ENCODE data around the gene SRSF9.
"Not testable (repeated sequence)": the region's sequence is repeated elsewhere in the genome, so short reads cannot be mapped to it uniquely, and the experiment has no call there.

The SRSF9 gene

GRCh38 chr12:120488057-120488640 lies 18.6 kb upstream of the SRSF9 start:
- H3K4me2 ChIP-seq = no peak overlapping the region
- no peak overlapping the region for H3K4me3 ChIP-seq
- H3K9ac ChIP-seq = peak overlapping the region in 2 of 11 experiments; percentile 33 to 35; a peak in 2 of 22 replicates
- TF ChIP-seq Cebpa-rat (IDR thresholded peaks at IDR 0.05) = no peak
- H4K20me1 ChIP-seq = no peaks in the 10 kb centered on the region
- H3K27me3 ChIP-seq = no peaks in the 10 kb centered on the region
- H3K9me3 ChIP-seq (replicated peaks in 1 of 11) = no peaks in the 10 kb centered on the region
- peaks cover 0 to 28% (median 18%) of the 10 kb centered on the region in 11 experiments; a peak in 13 of 22 replicates for H3K36me3 ChIP-seq
- H3K4me1 ChIP-seq = peaks cover 15 to 40% (median 24%) of the 10 kb centered on the region in 10 experiments
- peak overlapping the region in 3 of 11 experiments; percentile 38 to 47 (median 42); a peak in 5 of 22 replicates for H3K27ac ChIP-seq

- not testable (repeated sequence) for H3K27me3 ChIP-seq; H3K4me3 ChIP-seq; H3K9me3 ChIP-seq (replicated peaks in 1 of 11); H3K4me2 ChIP-seq; H4K20me1 ChIP-seq; H3K9ac ChIP-seq
- Histone ChIP-seq H3K4me1 (peaks cover 15 to 40% (median 26%) of the 10 kb centered on the region in 10 experiments), H3K36me3 (peaks cover 0 to 34% (median 22%) of the 10 kb centered on the region in 11 experiments; a peak in 13 of 22 replicates), H3K27ac (peak overlapping the region in 2 of 11 experiments; percentile 42 to 47; a peak in 3 of 22 replicates)
These were observed 18.0 kb upstream of the SRSF9 start for GRCh38 chr12:120487552-120487951.

GRCh38 chr12:120485961-120486881 lies 16.7 kb upstream of the SRSF9 start:
- Histone ChIP-seq H3K27me3 (no peaks in the 10 kb centered on the region), H4K20me1 (no peaks in the 10 kb centered on the region), H3K4me2 (peak overlapping the region in 8 of 11 experiments; percentile 23 to 65 (median 59); a peak in 15 of 22 replicates), H3K4me3 (no peak overlapping the region), H3K36me3 (peaks cover 5 to 34% (median 26%) of the 10 kb centered on the region in 11 experiments; a peak in 18 of 22 replicates), H3K27ac (peak overlapping the region in 7 of 11 experiments; percentile 40 to 74 (median 59); a peak in 14 of 22 replicates), H3K4me1 (peaks cover 15 to 40% (median 26%) of the 10 kb centered on the region in 10 experiments), H3K9me3 (replicated peaks in 1 of 11) (no peaks in the 10 kb centered on the region), H3K9ac (peak overlapping the region in 8 of 11 experiments; percentile 21 to 62 (median 30); a peak in 8 of 22 replicates)
- TF ChIP-seq Cebpa-rat (IDR thresholded peaks at IDR 0.05) = peak in 6 of 11 experiments; percentile 12 to 85 (median 69); a peak in 8 of 22 replicates

GRCh38 chr12:120483621-120484020 lies 14.1 kb upstream of the SRSF9 start:
- peak overlapping the region in 7 of 11 experiments; percentile 1 to 43 (median 23); a peak in 10 of 22 replicates for H3K4me2 ChIP-seq
- peaks cover 14 to 33% (median 21%) of the 10 kb centered on the region in 10 experiments for H3K4me1 ChIP-seq
- TF ChIP-seq Cebpa-rat (IDR thresholded peaks at IDR 0.05) = no peak
- no peak overlapping the region for H3K4me3 ChIP-seq
- H3K9me3 ChIP-seq (replicated peaks in 1 of 11) = no peaks in the 10 kb centered on the region
- H3K27me3 ChIP-seq = no peaks in the 10 kb centered on the region
- peaks cover 0 to 22% (median 16%) of the 10 kb centered on the region in 11 experiments; a peak in 17 of 22 replicates for H3K36me3 ChIP-seq
- H4K20me1 ChIP-seq = no peaks in the 10 kb centered on the region
- H3K27ac ChIP-seq = peak overlapping the region in 2 of 11 experiments; percentile 34 to 45; a peak in 2 of 22 replicates
- no peak overlapping the region for H3K9ac ChIP-seq

- no peak for TF ChIP-seq Cebpa-rat (IDR thresholded peaks at IDR 0.05)
- Histone ChIP-seq H3K4me1 (peaks cover 9 to 18% (median 16%) of the 10 kb centered on the region in 10 experiments), H3K4me2 (no peak overlapping the region), H3K4me3 (no peak overlapping the region), H3K27ac (no peak overlapping the region), H3K9ac (no peak overlapping the region), H3K27me3 (no peaks in the 10 kb centered on the region), H4K20me1 (no peaks in the 10 kb centered on the region), H3K36me3 (peaks cover 0 to 19% (median 15%) of the 10 kb centered on the region in 11 experiments; a peak in 16 of 22 replicates), H3K9me3 (replicated peaks in 1 of 11) (no peaks in the 10 kb centered on the region)
These were observed 11.6 kb upstream of the SRSF9 start for GRCh38 chr12:120481022-120481767.

GRCh38 chr12:120480211-120480610 lies 10.7 kb upstream of the SRSF9 start:
- no peaks in the 10 kb centered on the region for H3K9me3 ChIP-seq (replicated peaks in 1 of 11)
- H3K9ac ChIP-seq = peak overlapping the region in 1 of 11 experiments; percentile 35; a peak in 2 of 22 replicates
- TF ChIP-seq Cebpa-rat (IDR thresholded peaks at IDR 0.05) = no peak
- peaks cover 4 to 28% (median 11%) of the 10 kb centered on the region in 10 experiments; a peak in 16 of 20 replicates for H3K4me1 ChIP-seq
- no peaks in the 10 kb centered on the region for H3K27me3 ChIP-seq
- H4K20me1 ChIP-seq = no peaks in the 10 kb centered on the region
- H3K4me2 ChIP-seq = no peak overlapping the region
- H3K4me3 ChIP-seq = no peak overlapping the region
- peaks cover 0 to 19% (median 15%) of the 10 kb centered on the region in 11 experiments; a peak in 16 of 22 replicates for H3K36me3 ChIP-seq
- no peak overlapping the region for H3K27ac ChIP-seq

GRCh38 chr12:120479458-120479857 lies 9.9 kb upstream of the SRSF9 start:
- Histone ChIP-seq H3K4me1 (peaks cover 9 to 36% (median 19%) of the 10 kb centered on the region in 10 experiments; a peak in 18 of 20 replicates), H3K27ac (no peak overlapping the region), H3K4me3 (no peak overlapping the region), H4K20me1 (peaks cover 0 to 2% (median 0%) of the 10 kb centered on the region in 11 experiments; a peak in 1 of 22 replicates), H3K27me3 (no peaks in the 10 kb centered on the region), H3K9me3 (replicated peaks in 1 of 11) (no peaks in the 10 kb centered on the region), H3K36me3 (peaks cover 0 to 19% (median 15%) of the 10 kb centered on the region in 11 experiments; a peak in 16 of 22 replicates), H3K4me2 (no peak overlapping the region), H3K9ac (no peak overlapping the region; a peak in 1 of 22 replicates)
- no peak for TF ChIP-seq Cebpa-rat (IDR thresholded peaks at IDR 0.05)

GRCh38 chr12:120475643-120476042 lies 6.1 kb upstream of the SRSF9 start:
- Histone ChIP-seq H3K27me3 (no peaks in the 10 kb centered on the region), H3K4me3 (no peak overlapping the region), H3K4me2 (peak overlapping the region in 3 of 11 experiments; percentile 51 to 71 (median 70); a peak in 3 of 22 replicates), H3K9ac (no peak overlapping the region), H3K27ac (no peak overlapping the region), H3K36me3 (no peaks in the 10 kb centered on the region), H4K20me1 (peaks cover 0 to 8% (median 0%) of the 10 kb centered on the region in 11 experiments; a peak in 1 of 22 replicates), H3K9me3 (replicated peaks in 1 of 11) (no peaks in the 10 kb centered on the region), H3K4me1 (peaks cover 23 to 55% (median 29%) of the 10 kb centered on the region in 10 experiments)
- no peak for TF ChIP-seq Cebpa-rat (IDR thresholded peaks at IDR 0.05)
